GM23338 (cell line): ENCODE data around the gene NTPCR. TPM values are rescaled to one million over a fixed set of nuclear protein-coding genes. Genes with fewer than 3 reads are reported as not detected.

Source experiments
- ATAC-seq: fragments of 200-7000 bp; cut with Tn5 transposase; 3 replicates; pipeline ENCODE4 v1.9.1; 2020
- DNase-seq: peaks from one replicate; pipeline ENCODE4 v3.0.0-alpha.2; 2015; ENCODE audit warnings: low spot score
- H2AFZ ChIP-seq: fragments of 200-600 bp; sonication (generic); 2 replicates; pipeline ENCODE4 v1.8.0; 2016; ENCODE audit warnings: antibody characterized with exemption, mild to moderate bottlenecking, moderate library complexity
- H3F3A ChIP-seq: fragments of 200-600 bp; sonication (generic); replicated peaks from 2 replicates; pipeline ENCODE4 v1.8.0; 2017; ENCODE audit warnings: antibody characterized with exemption, mixed run types, low read depth
- H3K27ac ChIP-seq: fragments of 200-600 bp; sonication (generic); 2 replicates; pipeline ENCODE4 v1.6.1; 2016; ENCODE audit warnings: low read depth
- H3K27me3 ChIP-seq: fragments of 200-600 bp; sonication (generic); 2 replicates; pipeline ENCODE4 v1.8.0; 2016; ENCODE audit warnings: mild to moderate bottlenecking, mixed run types, moderate library complexity; ENCODE audit not compliant: insufficient read depth
- H3K36me3 ChIP-seq: fragments of 200-600 bp; sonication (generic); 2 replicates; pipeline ENCODE4 v1.8.0; 2016; ENCODE audit warnings: mild to moderate bottlenecking; ENCODE audit not compliant: insufficient read depth
- H3K4me1 ChIP-seq: fragments of 200-600 bp; sonication (generic); 2 replicates; pipeline ENCODE4 v1.8.0; 2016; ENCODE audit warnings: mild to moderate bottlenecking, moderate library complexity; ENCODE audit not compliant: insufficient read depth
- H3K4me2 ChIP-seq: fragments of 200-600 bp; sonication (generic); 2 replicates; pipeline ENCODE4 v1.7.1; 2017; ENCODE audit warnings: mixed run types
- H3K4me3 ChIP-seq: fragments of 200-600 bp; sonication (generic); 2 replicates; pipeline ENCODE4 v1.6.1; 2016; ENCODE audit warnings: mixed run types
- H3K79me2 ChIP-seq: fragments of 200-600 bp; sonication (generic); replicated peaks from 2 replicates; pipeline ENCODE4 v1.8.0; 2017; ENCODE audit warnings: mild to moderate bottlenecking; ENCODE audit not compliant: insufficient read depth
- H3K9me2 ChIP-seq: fragments of 200-600 bp; sonication (generic); 2 replicates; pipeline ENCODE4 v1.8.0; 2017; ENCODE audit not compliant: insufficient read depth
- H4K20me1 ChIP-seq: fragments of 200-600 bp; sonication (generic); replicated peaks from 2 replicates; pipeline ENCODE4 v1.8.0; 2017; ENCODE audit warnings: mild to moderate bottlenecking; ENCODE audit not compliant: insufficient read depth
- H3K27ac Mint-ChIP-seq: 2 replicates; pipeline ENCODE4 v1.8.0; 2020; ENCODE audit warnings: inconsistent platforms, mild to moderate bottlenecking, moderate library complexity, mixed read lengths
- H3K27me3 Mint-ChIP-seq: 3 replicates; pipeline ENCODE4 v1.8.0; 2022; ENCODE audit warnings: low read depth, mild to moderate bottlenecking, moderate library complexity, mixed read lengths, inconsistent platforms; ENCODE audit not compliant: insufficient read depth, poor library complexity
- H3K36me3 Mint-ChIP-seq: 3 replicates; pipeline ENCODE4 v1.8.0; 2021; ENCODE audit warnings: low read depth, mild to moderate bottlenecking, inconsistent platforms, moderate library complexity, mixed read lengths
- H3K4me1 Mint-ChIP-seq: 3 replicates; pipeline ENCODE4 v1.8.0; 2020; ENCODE audit warnings: mild to moderate bottlenecking, inconsistent platforms, mixed read lengths
- H3K4me3 Mint-ChIP-seq: 3 replicates; pipeline ENCODE4 v1.8.0; 2021; ENCODE audit warnings: moderate library complexity, mild to moderate bottlenecking, inconsistent platforms, mixed read lengths
- H3K9me3 Mint-ChIP-seq: 3 replicates; pipeline ENCODE4 v1.8.0; 2020; ENCODE audit warnings: moderate library complexity, mild to moderate bottlenecking, inconsistent platforms, mixed read lengths
- CREB1 ChIP-seq: fragments of 250-450 bp; sonication (Bioruptor Pico); IDR thresholded peaks from 2 replicates; pipeline ENCODE4 v1.5.0; 2020; ENCODE audit warnings: low read depth, mild to moderate bottlenecking, moderate library complexity
- CTCF ChIP-seq, 2 experiments: fragments of 200-600 bp in 1 of 2; sonication (generic) in 1 of 2; conservative IDR thresholded peaks; 2 replicates each; pipeline versions ENCODE4 v1.5.1 to v1.6.1; 2016 to 2017; ENCODE audit warnings: antibody characterized with exemption in 2 of 2, low read depth in 2 of 2, mild to moderate bottlenecking in 2 of 2, moderate library complexity in 1 of 2
- EZH2 ChIP-seq: fragments of 200-600 bp; sonication (generic); IDR thresholded peaks from one replicate; pipeline ENCODE4 v1.8.0; 2017; ENCODE audit warnings: antibody characterized with exemption, mild to moderate bottlenecking, low read depth; ENCODE audit not compliant: unreplicated experiment
- EZH2phosphoT487 ChIP-seq: fragments of 200-600 bp; sonication (generic); IDR thresholded peaks from one replicate; pipeline ENCODE4 v1.8.1; 2018; ENCODE audit warnings: antibody characterized with exemption; ENCODE audit not compliant: unreplicated experiment
- NANOG ChIP-seq: IDR thresholded peaks from 2 replicates; pipeline ENCODE4 v1.6.1; 2016; ENCODE audit warnings: antibody characterized with exemption, borderline replicate concordance
- POLR2AphosphoS5 ChIP-seq: IDR thresholded peaks from 2 replicates; pipeline ENCODE4 v1.6.1; 2016; ENCODE audit warnings: antibody characterized with exemption, low read depth
- STAT1 ChIP-seq: IDR thresholded peaks from one replicate; pipeline ENCODE4 v1.6.1; 2016; ENCODE audit warnings: antibody characterized with exemption; ENCODE audit not compliant: unreplicated experiment
- ZNF114 ChIP-seq: fragments of 250-450 bp; sonication (Bioruptor Pico); IDR thresholded peaks from 2 replicates; pipeline ENCODE4 v1.5.0; 2020; ENCODE audit warnings: mild to moderate bottlenecking, moderate library complexity
- ZNF331 ChIP-seq: fragments of 250-450 bp; sonication (Bioruptor Pico); IDR thresholded peaks from 2 replicates; pipeline ENCODE4 v1.5.0; 2020; ENCODE audit warnings: low read depth, mild to moderate bottlenecking, moderate library complexity
- polyA plus RNA-seq: library from polyadenylated mRNA; unstranded; fragments of >200 nt; fragmentation: Nextera tagmentation; extraction: Ambion mirVana; gene quantifications from 2 replicates; pipeline ENCODE4 v1.2.1, GENCODE V29; 2016
- total RNA-seq: library from RNA; depleted of rRNA; stranded (reverse); fragments of >200 nt; shearing (Covaris generic); gene quantifications from 2 replicates; pipeline ENCODE4 v1.2.3, GENCODE V29; 2014
- TF ChIP-seq, protein P1 (sequence below): IDR thresholded peaks from one replicate; pipeline ENCODE4 v1.6.1; 2018; ENCODE audit warnings: antibody characterized with exemption; ENCODE audit not compliant: unreplicated experiment
- TF ChIP-seq, protein P2 (sequence below): IDR thresholded peaks from 2 replicates; pipeline ENCODE4 v1.6.1; 2016; ENCODE audit warnings: antibody characterized with exemption

NTPCR gene
- total and polyA plus RNA-seq, 2 experiments from 2014 or later, result 64.1 to 150 TPM

DNA sequence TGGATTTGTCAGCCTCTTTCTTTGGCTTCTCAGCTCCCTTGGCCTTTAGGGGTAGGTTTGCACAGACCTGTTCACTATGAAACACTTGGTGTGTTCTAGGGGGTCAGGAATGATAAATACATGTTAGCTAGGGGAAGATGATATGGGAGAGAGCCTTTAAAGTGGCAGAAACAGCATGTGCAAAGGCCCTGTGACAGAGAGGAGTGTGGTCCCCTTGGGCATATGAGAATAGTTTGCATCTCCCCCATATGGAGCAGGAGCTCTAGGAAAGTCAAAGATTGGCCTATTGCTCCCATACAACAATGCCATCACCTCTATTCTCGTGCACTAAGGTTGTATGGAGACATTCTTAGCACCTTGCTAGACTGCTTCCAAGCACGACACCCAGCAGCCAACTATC lies 10.7 kb upstream of the NTPCR start:
- H3K27ac ChIP-seq, result no peak overlapping the region
- no peak for DNase-seq
- no peaks in the 10 kb centered on the region for H3K36me3 ChIP-seq
- Mint-ChIP-seq H3K36me3 (no peaks in the 10 kb centered on the region), H3K4me1 (peaks cover 5% of the 10 kb centered on the region; the same call in 1 of the 3 replicates), H3K9me3 (no peaks in the 10 kb centered on the region), H3K4me3 (no peak overlapping the region), H3K27ac (no peak overlapping the region), H3K27me3 (peaks cover 5% of the 10 kb centered on the region)
- no peaks in the 10 kb centered on the region for H3F3A ChIP-seq
- H3K9me2 ChIP-seq, result 0 out of 2 replicates have a peak, but pooled peaks cover 3% of the 10 kb centered on the region
- no peak for ATAC-seq
- no peak overlapping the region for H3K4me2 ChIP-seq
- TF ChIP-seq, protein P1, sequence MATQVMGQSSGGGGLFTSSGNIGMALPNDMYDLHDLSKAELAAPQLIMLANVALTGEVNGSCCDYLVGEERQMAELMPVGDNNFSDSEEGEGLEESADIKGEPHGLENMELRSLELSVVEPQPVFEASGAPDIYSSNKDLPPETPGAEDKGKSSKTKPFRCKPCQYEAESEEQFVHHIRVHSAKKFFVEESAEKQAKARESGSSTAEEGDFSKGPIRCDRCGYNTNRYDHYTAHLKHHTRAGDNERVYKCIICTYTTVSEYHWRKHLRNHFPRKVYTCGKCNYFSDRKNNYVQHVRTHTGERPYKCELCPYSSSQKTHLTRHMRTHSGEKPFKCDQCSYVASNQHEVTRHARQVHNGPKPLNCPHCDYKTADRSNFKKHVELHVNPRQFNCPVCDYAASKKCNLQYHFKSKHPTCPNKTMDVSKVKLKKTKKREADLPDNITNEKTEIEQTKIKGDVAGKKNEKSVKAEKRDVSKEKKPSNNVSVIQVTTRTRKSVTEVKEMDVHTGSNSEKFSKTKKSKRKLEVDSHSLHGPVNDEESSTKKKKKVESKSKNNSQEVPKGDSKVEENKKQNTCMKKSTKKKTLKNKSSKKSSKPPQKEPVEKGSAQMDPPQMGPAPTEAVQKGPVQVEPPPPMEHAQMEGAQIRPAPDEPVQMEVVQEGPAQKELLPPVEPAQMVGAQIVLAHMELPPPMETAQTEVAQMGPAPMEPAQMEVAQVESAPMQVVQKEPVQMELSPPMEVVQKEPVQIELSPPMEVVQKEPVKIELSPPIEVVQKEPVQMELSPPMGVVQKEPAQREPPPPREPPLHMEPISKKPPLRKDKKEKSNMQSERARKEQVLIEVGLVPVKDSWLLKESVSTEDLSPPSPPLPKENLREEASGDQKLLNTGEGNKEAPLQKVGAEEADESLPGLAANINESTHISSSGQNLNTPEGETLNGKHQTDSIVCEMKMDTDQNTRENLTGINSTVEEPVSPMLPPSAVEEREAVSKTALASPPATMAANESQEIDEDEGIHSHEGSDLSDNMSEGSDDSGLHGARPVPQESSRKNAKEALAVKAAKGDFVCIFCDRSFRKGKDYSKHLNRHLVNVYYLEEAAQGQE, result no peak
- TF ChIP-seq NANOG (no peak), ZNF114 (CRISPR knock-in tag) (no peak), EZH2 (no peak), EZH2phosphoT487 (no peak), CTCF (conservative IDR thresholded peaks at IDR 0.05; ENCODE audit: low read depth in 2 of 2) (no peak), CREB1 (no peak), STAT1 (no peak), ZNF331 (CRISPR knock-in tag) (no peak), POLR2AphosphoS5 (no peak)
- TF ChIP-seq, protein P2, sequence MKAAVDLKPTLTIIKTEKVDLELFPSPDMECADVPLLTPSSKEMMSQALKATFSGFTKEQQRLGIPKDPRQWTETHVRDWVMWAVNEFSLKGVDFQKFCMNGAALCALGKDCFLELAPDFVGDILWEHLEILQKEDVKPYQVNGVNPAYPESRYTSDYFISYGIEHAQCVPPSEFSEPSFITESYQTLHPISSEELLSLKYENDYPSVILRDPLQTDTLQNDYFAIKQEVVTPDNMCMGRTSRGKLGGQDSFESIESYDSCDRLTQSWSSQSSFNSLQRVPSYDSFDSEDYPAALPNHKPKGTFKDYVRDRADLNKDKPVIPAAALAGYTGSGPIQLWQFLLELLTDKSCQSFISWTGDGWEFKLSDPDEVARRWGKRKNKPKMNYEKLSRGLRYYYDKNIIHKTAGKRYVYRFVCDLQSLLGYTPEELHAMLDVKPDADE, result no peak
- H3K4me1 ChIP-seq, result no peaks in the 10 kb centered on the region
- H2AFZ ChIP-seq, result no peak overlapping the region
- no peaks in the 10 kb centered on the region for H3K27me3 ChIP-seq
- no peak overlapping the region for H3K4me3 ChIP-seq
- no peaks in the 10 kb centered on the region for H4K20me1 ChIP-seq
- no peaks in the 10 kb centered on the region for H3K79me2 ChIP-seq
